A549 treated with CORT108297 at 1 μM for 4 hours (cell line): ENCODE results near the gene RRAS. TPM values are rescaled to one million over a fixed set of nuclear protein-coding genes. Genes with fewer than 3 reads are reported as not detected.

Source experiments
- total RNA-seq: library from RNA; stranded (reverse); fragments of 200-300 nt; extraction: Qiagen RNA extraction; gene quantifications from 5 replicates; pipeline ENCODE4 v1.2.3, GENCODE V29; 2022

The RRAS gene
- total RNA-seq: 89.9 to 139 TPM (median 135 TPM) in 5 replicates

DNA sequence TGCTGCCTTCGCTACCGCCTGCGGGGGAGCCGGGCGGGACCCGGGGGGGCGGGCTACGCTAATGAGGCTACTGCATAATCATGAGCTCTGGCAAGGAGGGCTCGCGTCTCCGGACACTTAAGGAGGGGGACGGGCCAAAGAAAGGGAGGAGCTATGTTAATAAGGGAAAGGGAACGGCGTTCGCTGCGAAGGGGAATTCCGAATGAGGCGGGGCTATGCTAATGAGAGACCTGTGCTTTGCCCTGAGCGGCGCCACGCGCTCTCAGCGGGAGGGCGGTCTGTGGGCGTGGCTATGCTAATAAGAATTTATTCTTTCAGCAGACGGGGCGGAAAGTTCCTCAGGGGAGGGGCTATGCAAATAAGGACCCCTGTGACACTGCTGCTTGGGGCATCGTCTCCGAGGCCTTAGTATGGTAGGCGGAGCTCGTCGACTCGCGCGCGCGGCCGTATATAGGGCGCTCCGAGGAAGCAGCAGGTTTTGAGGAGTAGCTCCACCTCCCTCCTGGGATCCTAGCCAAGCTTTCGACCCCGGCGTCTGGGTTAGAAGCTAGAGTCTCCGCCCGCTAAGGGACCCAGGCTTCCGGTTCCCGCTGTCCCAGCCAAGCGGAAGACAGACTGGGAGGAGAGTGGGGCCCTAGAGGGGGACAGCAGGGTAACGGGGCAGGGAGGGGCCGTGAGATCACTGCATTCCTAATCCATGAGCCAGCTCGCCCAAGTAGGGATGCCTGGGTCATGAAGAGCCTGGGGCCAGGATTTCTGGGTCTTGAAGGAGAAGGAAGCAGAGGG, at the start of gene RRAS:
TSS of gene RRAS (minus strand) at position 31 of the 786 bp plus-strand sequence. CDS start 45 bp downstream, outside the sequence.

DNA sequence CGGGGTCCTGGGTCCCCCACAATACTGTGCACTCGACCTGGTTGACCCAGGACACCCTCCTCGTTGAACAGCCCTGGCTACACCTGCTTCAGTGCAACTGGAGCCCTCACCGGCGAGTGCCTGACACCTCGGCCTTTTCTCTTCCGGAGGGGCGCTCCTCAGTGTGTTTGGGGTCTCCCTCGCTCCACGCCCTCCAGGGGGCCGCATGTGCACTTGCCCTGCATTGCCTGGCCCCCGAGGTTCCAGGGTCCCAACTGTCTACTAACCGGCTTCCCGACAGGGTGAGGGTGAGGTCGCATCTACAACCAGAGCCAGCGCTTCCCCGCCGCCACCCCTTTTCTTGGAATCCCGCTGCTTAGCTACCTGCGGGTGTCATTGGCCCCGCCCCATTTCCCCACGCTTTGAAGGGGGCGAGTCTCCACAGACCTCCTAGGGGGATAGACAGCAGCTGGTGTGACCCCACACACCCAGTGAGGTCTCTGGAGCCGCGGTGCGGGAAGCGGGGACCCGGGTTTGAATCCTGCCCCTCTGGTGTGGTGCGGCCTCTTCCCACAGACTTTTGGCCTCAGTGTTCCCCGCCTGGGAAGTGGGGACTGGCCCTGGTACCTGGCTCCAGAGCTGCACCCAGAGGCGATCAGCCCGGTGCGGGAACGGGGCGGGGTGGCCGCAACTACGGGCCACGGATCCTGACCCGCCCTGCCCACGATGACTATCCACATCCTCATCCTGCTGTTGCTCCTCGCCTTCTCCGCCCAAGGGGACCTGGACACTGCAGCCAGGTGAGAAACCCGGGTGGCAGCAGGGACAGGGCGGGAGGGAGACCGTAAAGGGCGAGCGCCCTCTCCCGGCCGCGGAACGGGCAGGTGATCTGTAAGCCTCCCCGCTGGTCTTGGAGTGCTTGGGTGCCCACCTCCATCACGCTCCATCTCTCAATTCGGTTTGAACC, 49.5 kb upstream of the RRAS start, which contains the start of gene ADM5:
TSS of gene ADM5 (plus strand) at position 462 of the 946 bp plus-strand sequence. CDS start at position 706, 244 bp downstream.

DNA sequence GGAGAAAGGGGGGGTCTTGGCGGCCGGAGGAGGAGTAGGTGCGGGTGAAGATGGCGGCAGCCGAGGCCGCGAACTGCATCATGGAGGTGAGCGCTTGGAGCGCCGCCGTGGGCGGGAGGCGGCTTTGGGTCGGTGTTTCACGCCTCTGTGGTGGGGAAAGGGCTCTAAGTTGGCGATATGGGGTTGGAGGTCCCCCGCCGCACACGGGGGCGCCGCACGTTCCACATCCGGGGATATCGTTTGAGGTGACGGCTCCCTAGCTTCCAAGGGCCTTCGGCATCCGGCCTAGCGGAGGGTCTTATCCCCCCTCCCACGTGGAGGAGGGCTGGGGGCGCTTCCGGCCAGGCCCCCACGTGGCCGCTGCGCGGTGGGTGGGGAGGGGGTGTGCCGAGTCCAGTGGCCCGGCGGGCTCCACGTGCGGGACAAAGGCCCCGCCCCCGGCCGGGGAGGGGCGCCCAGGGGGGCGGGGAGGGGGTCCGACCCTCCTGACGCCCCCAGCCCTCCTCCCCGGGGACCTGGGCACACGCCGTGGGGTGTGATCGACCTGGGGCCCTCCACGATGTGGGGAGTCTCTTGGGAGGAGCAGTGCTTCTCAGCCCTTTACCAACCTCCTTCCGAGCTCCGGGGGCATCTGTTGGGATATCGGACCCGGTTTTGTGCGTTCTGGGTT, 37.4 kb upstream of the RRAS start, which contains the start of gene PRMT1:
TSS of gene PRMT1 (plus strand) at position 41 of the 670 bp plus-strand sequence. CDS start at position 51, 10 bp downstream.

DNA sequence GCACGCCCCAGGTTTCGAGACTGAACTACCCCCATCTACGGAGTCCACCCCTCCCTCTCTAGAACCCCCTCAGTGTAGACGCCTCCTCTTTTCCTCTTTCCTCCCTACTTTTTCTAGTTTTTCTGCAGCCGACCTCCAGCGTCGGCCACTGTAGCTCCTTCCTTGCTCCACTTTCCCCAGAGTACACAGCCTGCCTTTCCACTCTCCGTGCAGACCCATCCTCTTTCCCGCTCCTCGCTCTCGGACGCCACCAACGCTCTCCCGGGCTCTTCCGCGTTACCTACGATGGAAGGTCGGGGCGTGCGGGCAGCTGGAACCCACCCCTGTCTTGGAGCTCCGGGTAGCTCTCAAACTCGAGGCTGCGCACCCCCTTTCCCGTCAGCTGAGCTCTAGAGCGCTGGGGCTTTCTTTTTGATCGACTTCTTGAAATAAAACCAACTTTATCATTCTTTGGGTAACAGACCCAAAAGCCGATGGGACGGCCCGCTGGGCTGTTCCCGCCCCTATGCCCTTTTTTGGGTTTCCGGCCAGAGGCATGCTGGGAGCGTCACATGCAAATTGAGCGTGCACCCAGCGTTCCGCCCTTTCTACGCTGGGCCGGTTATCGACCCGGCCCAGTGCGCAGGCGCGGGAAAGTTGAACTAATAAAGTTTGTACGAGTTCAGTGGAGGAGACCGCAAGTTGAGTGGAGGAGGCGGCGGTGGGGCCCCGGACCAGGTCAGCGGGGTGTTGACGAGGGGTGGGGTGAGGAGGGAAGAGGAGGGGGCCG, 25.6 kb upstream of the RRAS start, which contains the start of the genes BCL2L12 and IRF3:
TSS of gene BCL2L12 (plus strand) at position 583 of the 769 bp plus-strand sequence. CDS start 760 bp downstream, outside the sequence.
TSS of gene IRF3 (minus strand) at position 507 of the 769 bp plus-strand sequence. CDS start 1,019 bp downstream, outside the sequence.

DNA sequence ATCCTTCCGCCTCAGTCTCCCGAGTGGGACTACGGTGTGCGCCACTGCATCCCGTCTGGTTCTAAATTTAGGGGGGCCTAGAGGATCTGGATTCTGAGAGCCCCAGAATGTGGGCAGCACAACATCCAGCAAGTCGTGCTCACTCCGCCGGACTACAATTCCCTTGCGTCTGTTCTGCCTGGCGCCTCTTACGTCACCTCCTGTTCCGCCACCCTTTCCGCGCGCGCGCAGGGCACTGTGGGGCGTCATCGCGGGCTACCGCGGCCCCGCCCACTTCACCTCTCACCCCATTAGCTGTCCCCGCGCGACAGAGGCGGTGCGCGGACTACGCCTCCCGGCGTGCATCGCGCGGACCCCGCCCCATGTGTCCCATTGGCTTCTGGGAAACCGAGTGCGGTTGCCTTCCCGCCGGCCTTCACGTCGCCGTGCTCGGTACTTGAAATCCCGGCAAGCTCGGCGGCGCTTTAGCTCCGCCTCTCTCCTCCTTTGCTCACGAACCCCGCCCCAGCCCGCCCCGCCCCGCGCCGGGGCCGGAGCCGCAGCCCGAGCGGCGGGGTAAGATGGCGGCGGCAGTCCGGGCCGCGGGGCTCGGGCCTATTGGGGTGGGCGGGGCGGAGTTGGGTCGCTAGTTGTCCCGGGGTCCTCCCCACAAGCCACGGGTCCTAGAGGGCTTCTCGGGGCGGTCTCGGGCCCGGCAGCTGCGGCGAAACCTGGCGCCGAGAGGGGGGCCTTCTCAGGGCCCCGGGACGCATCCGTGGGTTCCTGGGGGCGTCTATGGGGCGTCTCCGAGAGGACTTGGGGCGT, 1.9 kb upstream of the RRAS start, which contains the start of gene SCAF1:
TSS of gene SCAF1 (plus strand) at position 522 of the 804 bp plus-strand sequence. CDS start 2,818 bp downstream, outside the sequence.

DNA sequence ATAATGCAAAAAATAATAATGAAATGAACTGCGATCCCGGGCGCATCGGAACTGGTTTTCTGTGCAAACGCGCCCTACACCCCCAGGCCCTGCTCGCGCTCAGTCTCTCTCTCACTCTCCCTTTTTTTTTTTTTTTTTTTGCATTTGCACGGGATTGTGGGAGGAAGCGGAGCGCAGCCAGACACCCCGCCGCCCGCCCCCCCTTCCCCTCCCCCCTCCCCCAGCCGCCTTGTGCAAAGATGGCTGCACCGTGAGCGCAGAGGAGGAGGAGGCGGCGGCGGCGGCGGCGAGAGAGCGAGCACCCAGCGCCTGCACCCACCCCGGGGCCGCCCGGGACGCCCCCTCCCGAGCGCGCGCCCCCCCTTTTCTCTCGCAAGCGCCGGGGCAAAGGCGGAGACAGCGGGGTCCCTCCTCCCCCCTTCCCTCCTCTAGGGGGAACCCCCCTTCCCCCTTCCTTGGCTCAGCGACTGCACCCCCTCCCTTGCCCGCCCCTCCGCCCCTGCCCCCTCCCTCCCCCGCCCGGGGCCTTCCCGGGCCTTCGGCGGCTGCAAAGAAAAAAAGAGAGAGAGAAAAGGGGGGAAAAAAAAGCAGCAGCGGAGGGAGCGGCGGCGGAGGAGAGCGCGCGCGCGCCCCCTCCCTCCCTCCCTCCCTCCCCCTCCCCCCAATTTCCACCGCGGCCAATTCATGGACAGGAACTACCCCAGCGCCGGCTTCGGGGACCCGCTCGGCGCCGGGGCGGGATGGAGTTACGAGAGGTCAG, 48.8 kb downstream of the RRAS start, which contains the start of gene PRR12:
TSS of gene PRR12 (plus strand) at position 212 of the 760 bp plus-strand sequence. CDS start at position 685, 473 bp downstream.

Other genes with a start within 250 kb of the RRAS start
- not detected in 5 replicates for gene PTH2, start 216.7 kb downstream of the RRAS start, total RNA-seq
- gene GFY, start 214.8 kb downstream of the RRAS start, total RNA-seq: 0.14 to 0.27 TPM (median 0.18 TPM) in 5 replicates
- gene SLC17A7, start 198.6 kb downstream of the RRAS start, total RNA-seq: 0.53 to 0.74 TPM (median 0.65 TPM) in 5 replicates
- 90.8 to 101 TPM (median 98.8 TPM) in 5 replicates for gene PIH1D1, start 188.3 kb downstream of the RRAS start, total RNA-seq
- 16.2 to 27.2 TPM (median 24.9 TPM) in 5 replicates for gene ALDH16A1, start 186.9 kb downstream of the RRAS start, total RNA-seq
- 0.92 to 1.7 TPM (median 1.3 TPM) in 5 replicates for gene FLT3LG, start 165.9 kb downstream of the RRAS start, total RNA-seq
- 4,068 to 4,436 TPM (median 4,207 TPM) in 5 replicates for gene RPL13A, start 152.5 kb downstream of the RRAS start, total RNA-seq
- gene RPS11, start 143.7 kb downstream of the RRAS start, total RNA-seq: 3,819 to 4,411 TPM (median 4,040 TPM) in 5 replicates
- gene FCGRT, start 127.5 kb downstream of the RRAS start, total RNA-seq: 21.8 to 35.0 TPM (median 29.8 TPM) in 5 replicates
- 1.6 to 2.7 TPM (median 1.8 TPM) in 5 replicates for gene RCN3, start 112.1 kb downstream of the RRAS start, total RNA-seq
- gene NOSIP, start 59.6 kb downstream of the RRAS start, total RNA-seq: 85.6 to 111 TPM (median 104 TPM) in 5 replicates
- 0.45 to 1.1 TPM (median 0.81 TPM) in 5 replicates for gene PRRG2, start 58.8 kb downstream of the RRAS start, total RNA-seq
- 23.7 to 33.6 TPM (median 31.9 TPM) in 5 replicates for gene PRR12, start 49.0 kb downstream of the RRAS start, total RNA-seq
- gene SCAF1, start 2.1 kb upstream of the RRAS start, total RNA-seq: 45.2 to 75.9 TPM (median 67.4 TPM) in 5 replicates
- 102 to 117 TPM (median 111 TPM) in 5 replicates for gene IRF3, start 25.7 kb upstream of the RRAS start, total RNA-seq
- 56.3 to 78.7 TPM (median 72.9 TPM) in 5 replicates for gene BCL2L12, start 25.8 kb upstream of the RRAS start, total RNA-seq
- gene PRMT1, start 37.1 kb upstream of the RRAS start, total RNA-seq: 387 to 457 TPM (median 414 TPM) in 5 replicates
- gene ADM5, start 49.5 kb upstream of the RRAS start, total RNA-seq: 3.4 to 6.5 TPM (median 6.0 TPM) in 5 replicates
- gene CPT1C, start 51.0 kb upstream of the RRAS start, total RNA-seq: 12.0 to 15.0 TPM (median 12.8 TPM) in 5 replicates
- gene TSKS, start 123.2 kb upstream of the RRAS start, total RNA-seq: not detected in 5 replicates
- gene AP2A1, start 126.9 kb upstream of the RRAS start, total RNA-seq: 40.6 to 58.3 TPM (median 56.1 TPM) in 5 replicates
- 12.8 to 15.6 TPM (median 15.3 TPM) in 5 replicates for gene FUZ, start 173.1 kb upstream of the RRAS start, total RNA-seq
- 45.5 to 76.6 TPM (median 69.6 TPM) in 5 replicates for gene MED25, start 178.1 kb upstream of the RRAS start, total RNA-seq
- gene PTOV1, start 211.0 kb upstream of the RRAS start, total RNA-seq: 106 to 161 TPM (median 152 TPM) in 5 replicates
- 40.8 to 62.1 TPM (median 54.2 TPM) in 5 replicates for gene PNKP, start 227.4 kb upstream of the RRAS start, total RNA-seq
- 66.3 to 120 TPM (median 113 TPM) in 5 replicates for gene AKT1S1, start 237.2 kb upstream of the RRAS start, total RNA-seq
- 20.1 to 24.1 TPM (median 23.8 TPM) in 5 replicates for gene TBC1D17, start 237.6 kb upstream of the RRAS start, total RNA-seq